NCI-H1694 (cell line): ENCODE measurements around the gene ZNF362.

ENCODE experiments used
- DNase-seq: peaks from one replicate; lab custom pipeline; 2025; lab: John Stamatoyannopoulos, UW

ZNF362 gene

DNA sequence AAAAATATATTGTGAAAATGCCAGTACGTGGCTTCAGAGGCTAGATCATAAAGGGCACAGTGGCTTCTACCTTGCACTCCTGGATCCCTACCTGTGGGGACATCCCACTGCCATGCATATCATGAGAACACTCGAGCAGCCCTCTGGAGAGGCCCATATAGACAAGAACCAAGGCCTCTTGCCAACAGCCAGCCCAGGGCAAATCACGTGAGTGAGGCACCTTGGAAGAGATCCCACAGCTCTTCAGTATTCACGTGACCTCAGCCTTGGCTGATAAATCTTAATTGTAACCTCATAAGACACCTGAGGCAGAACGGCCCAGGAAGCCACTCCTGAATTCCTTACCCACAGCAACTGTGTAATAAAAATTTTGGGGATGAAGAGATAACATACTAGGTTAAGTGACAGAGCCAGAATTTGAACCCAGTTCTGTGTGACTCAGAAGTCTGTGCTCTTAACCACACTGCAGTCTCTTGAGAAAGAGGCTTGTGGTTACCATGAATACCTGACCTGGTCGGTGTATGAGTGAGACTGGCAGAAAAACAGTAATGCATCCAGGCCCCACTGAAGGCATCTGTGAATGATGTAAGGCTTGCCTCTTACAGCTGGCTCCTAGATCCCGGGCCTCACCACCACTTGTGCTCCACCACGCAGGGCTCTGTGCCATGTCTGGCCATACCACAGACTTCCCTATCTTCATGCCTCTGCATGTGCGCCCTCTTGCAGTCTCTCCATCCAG is 71.5 kb downstream of the ZNF362 start:
- no peak for DNase-seq

DNA sequence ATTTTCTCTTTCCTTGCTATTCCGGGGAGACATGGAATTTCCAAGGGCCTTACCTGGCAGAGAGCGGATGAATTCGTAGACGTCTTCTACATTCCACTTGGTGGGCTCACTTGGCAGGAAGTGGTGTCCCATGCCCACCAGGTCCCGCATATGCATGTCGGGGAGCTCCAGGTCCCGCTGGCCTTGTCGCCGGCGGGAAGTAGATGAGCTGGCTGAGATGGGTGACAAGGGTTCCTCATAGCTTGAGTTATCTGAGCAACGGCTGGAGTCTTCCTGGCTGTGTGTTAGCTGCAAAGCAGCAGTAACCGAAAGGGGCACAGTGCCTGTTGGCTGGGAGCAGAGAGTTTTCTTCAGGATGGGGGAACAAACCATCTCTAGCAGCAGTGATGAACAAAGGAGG is 72.5 kb downstream of the ZNF362 start:
- no peak for DNase-seq

- DNase-seq = no peak
Observed at GRCh38 chr1:33329600-33330305, 73.5 kb downstream of the ZNF362 start.

DNA sequence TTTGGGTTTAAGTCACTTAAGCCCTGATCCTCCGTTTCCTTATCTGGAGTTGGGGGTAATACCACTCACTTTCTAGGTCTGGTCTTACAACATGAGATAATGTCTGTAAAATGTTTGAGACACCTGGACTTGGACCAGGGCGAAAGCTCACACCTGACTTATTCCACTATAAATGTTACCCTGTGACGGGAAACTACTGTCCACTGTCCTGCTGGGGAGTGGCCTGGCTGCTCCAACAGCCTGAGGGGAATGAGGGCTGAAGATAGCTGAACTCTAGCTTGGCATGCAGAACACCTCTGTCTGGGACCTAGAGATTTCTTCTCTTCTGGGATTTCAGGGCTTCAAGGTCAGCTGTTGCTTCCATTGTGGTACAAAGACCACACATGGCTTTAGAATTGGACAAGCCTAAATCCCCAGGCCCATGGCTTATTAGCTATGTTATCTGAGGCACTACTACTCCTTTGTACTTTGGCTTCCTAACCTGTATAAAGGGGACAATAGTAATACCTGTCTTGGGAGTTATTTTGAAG is 74.1 kb downstream of the ZNF362 start:
- no peak for DNase-seq

- DNase-seq = no peak
Observed at GRCh38 chr1:33330906-33331305, 74.6 kb downstream of the ZNF362 start.

DNA sequence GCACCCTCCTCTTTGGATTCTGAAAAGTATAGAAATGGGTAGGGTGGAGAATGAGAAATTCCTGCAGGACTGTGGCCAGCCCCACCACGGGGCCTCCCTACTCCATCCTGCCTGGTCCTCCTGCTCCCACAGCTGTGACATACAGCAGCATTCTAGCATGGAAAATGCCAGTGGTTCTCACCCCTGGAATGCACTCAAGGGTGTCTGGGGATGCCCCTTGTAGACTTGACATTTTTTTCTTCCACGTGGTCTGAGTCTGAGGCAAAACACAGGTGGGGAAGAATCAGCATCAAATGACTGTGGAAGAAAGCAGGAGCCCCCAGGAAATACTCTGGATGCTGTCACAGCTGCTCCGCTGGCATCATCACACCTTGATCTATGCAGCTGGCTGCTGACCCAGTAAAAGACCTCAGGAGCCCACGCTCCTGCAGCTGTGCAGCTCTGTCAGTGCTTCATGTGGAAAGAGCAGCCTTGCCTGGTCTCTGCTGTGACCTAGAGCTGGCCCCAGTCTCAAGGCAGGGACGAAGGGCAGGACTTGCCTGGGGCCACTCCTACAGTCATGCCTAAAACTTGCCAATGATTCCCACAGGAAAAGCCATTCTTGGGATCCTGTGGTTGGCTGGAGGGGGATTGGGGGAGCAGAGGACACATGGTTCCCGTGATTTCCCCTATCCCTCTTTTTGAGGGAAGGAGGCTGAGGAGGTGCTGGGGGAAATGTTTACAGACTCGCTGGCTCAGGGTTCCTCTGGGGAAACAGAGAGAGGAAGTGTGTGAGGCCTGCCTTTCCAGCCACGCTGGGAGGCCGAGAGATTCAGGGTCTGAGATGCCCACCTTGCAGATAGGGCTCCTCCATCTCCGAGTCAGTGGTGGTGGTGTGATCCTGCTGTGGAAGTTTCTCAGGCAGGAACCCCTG is 75.4 kb downstream of the ZNF362 start:
- no peak for DNase-seq

- DNase-seq = no peak
Observed at GRCh38 chr1:33332357-33332789, 76.1 kb downstream of the ZNF362 start.

DNA sequence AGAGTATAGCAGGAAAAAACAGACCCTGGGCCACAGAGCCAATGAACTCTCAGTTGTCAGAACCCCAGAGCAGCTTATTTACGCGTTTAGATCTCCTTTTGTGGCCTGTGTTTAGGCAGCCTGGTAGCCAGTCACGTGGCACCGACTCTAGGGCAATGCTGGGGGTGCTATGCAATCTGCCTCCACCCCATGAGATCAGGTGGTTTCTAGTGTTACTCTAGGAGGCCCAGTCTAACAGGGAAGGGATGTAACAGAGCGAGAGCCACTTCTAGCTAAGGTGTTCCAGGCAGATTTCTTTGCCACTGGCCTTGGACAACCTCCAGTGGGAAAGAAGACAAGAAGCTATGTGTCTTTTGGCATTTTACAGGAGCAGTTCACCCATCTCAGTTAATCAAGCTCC is 76.6 kb downstream of the ZNF362 start:
- no peak for DNase-seq

DNA sequence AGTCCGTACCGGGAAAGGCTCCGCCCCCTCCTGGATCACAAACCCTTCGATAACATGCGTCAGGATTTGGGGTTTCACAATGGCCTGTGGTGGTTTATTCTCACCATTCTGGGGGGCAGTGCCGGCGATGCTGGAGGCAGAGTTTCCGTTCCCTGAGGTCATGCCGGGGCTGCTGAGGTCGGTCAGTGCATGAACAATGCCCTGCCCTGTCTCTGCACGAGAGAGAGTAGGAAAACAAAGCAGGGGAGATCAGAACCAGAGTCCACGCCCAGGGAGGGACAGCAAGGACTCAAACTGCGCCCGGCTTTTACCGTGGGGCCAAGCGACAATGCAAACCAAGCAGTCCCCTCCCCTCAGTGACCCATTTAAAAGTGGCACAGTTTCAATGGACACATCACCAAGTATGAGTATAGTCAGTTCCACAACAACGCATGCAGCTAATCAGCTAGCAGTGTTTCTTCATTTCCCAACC is 77.8 kb downstream of the ZNF362 start:
- DNase-seq = no peak

GRCh38 chr1:33335020-33335419 is 78.7 kb downstream of the ZNF362 start:
- no peak for DNase-seq

GRCh38 chr1:33336580-33336979 is 80.3 kb downstream of the ZNF362 start:
- DNase-seq = peak; percentile 52

DNA sequence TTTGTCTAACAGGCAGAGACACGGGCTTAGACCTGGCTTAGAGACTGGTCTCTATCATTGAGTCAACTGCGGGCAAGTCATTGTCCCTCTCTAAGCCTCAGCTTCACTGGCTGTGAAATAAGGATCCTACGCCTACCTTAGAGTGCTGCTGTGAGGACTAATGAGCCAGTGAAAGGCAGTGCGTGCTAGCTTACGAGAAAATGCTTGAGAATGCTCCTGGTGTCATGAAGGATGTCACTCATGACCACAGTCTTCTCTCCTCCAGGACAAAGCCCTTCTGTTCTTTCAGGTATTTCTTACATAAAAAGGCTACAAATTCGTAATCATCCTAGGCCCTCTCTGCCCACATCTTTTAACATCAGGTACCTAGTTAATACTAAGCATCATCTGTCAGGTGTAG is 81.1 kb downstream of the ZNF362 start:
- DNase-seq = no peak

GRCh38 chr1:33338048-33338439 is 81.8 kb downstream of the ZNF362 start:
- DNase-seq = no peak

- DNase-seq = peak; percentile 13
Observed at GRCh38 chr1:33338440-33339211, 82.3 kb downstream of the ZNF362 start.

DNA sequence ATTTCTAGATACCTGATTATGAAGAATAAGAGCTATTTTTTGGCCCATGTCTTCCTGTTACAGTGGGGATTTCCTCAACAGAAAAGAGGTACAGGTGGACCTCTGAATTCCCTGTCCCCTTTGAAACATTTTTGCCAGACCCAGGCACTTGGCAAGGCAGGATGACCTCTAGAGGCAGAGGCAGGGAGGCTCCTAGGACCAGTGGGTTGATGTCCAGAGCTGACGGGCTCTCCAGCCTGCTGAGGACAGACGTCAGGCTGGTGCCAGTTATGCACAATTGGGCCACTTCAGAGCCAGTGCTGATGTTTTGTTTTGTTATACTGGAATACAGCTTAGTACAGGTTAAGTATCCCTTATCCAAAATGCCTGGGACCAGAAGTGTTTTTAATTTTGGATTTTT is 83.1 kb downstream of the ZNF362 start:
- no peak for DNase-seq

DNA sequence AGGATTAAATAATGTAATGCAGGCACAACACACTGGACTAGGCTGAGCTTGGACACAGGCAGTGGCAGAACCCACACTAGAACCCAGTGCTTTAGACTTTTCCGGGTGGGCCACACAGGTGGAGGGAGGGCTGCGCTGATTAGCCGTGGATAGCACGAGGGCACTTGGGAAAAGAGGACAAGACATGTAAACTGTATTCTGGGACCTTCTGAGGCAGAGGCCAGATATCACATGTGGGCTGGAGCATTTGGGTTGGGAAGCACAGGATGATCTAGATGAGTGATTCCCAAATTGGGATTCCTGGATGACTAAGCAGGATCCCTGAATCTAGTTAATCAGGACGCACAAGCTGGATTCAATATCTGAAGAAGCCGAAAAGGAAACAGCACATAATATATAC is 84.9 kb downstream of the ZNF362 start:
- DNase-seq = no peak

DNA sequence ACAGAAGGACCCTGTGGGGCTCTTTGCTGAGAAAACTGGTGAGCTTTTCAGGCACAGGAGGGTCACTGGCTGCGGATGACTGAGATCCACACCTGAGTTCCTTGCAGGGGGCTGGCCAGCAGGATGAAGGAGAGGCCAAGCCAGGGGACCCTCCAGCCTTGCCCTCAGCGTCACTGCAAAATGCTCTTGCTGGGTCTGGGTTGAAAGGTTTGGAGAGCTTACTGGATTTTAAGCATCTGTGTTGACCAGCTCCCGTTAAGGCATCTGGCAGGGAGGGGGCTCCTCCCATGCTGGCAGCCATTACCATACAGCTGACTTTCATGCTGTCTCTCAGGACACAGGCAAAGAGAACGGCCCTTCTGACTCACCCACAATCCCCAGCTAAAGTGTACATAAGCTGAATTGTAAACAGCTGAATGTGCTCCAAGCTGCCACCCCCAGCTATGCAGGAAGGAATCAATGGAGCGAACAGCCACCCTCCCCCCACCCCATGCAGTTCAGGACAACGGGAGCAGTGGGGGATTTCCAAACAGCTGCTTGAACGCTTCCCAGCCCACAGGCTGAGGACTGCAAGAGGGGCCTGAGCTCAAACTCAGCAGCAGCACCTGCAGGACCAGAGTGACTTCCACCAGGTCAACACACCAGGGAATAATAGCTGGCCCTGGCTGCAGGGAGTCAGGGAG is 85.9 kb downstream of the ZNF362 start:
- peak; percentile 82 for DNase-seq

DNA sequence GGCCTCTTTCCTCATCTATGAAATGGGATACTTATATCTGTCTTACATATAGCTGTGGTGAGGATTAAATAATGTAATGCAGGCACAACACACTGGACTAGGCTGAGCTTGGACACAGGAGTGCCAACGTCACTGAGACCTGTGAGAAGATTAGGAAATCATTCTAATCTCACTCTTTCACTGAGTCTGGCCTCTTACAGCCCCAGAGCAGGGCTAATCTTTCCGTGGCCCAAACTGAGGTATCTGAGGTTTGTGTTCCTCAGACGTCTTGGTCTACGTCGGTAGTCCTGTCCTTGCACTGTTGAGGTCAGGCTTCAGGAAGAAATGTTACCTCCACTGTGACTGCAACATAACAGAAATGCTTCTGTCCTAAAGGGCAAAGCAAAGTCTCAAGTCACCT is 87.2 kb downstream of the ZNF362 start:
- no peak for DNase-seq

DNA sequence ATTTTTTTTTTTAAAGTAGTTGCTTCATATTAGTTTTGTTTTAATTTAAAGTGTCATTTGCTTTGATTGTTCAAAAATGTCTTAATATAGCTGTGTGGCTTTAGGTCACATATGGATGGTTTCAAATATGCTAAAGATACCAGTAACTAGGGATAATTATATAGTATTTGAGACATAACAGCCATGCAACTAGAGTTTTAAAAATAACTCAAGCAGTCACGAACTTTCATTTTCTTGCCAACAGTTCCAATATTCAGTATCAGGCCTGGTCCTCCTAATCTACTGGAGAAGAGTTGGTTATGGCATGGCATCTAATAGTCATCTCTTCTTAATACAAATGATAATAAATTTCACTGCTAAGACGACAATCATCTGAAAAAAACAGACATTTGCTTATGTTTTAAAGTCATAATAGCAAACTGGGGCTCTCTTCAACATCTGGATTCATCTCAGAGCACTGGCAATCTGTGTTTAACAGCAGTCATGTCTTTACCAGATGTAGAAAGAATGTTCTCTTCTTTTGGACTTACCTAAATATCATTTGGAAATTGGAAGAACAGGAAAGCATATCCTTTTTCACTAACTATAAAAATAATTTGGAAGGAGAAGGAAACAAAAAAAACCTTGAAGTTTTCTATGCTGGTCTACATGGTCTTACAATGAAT is 88.7 kb downstream of the ZNF362 start:
- no peak for DNase-seq

- DNase-seq = no peak
Observed at GRCh38 chr1:33346533-33346926, 90.2 kb downstream of the ZNF362 start.
